ENCODE measurements around the gene LINC01488.

The LINC01488 gene

DNA sequence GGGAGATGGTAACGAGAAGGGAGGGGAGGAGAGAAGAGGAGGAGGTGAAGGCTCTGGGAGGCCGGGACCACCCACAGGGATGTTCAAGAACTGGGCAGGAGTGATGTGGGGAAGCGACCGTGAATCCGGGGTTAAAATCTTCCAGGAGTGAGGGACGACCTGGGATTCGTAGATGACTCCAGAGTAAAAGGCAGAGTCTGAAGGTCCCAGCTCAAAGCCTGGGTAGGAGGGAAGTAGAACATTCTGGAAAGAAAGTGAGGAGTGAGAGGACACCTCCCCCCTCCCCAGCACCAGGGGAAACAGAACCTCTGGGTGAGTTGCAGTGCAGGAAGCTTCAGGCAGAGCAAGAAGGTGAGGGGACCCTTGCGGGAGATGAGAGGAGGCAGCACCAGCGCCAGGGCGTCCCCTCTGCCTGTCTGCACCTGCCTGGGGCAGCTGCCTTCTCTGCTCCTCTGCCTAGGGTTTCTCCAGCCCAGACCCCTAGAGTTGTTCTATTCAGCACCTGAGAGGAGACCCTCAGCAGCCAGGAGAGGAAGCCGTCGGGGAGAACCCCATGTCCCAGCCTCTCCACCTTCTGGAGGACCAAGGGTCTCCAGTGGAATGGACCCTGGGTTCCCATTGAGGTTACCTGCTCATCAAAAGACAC is 49.7 kb downstream of the LINC01488 start:
- no peak for DNase-seq (ENCODE audit: low read depth)

DNA sequence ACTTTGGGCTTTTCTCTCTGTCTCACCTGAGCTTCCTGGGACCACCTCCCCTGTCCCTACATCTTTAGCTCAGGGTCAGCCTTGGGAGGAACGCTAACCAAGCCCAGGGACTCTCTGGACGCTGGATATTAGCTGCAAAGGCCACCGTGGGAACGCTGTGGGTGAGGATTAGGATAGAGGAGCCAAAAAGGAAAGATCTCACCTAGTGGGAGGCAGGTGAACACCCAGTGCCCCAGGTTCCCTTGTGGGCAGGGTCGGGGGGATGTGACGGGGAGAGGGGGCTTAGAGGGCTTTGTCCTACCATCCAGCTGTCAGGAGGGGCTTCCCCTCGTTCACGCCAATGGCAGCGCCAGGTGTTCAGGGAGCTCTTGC is 50.2 kb downstream of the LINC01488 start:
- DNase-seq (ENCODE audit: low read depth), result no peak

GRCh38 chr11:69533296-69534165 is 52.1 kb downstream of the LINC01488 start:
- DNase-seq (ENCODE audit: low read depth), result no peak

DNA sequence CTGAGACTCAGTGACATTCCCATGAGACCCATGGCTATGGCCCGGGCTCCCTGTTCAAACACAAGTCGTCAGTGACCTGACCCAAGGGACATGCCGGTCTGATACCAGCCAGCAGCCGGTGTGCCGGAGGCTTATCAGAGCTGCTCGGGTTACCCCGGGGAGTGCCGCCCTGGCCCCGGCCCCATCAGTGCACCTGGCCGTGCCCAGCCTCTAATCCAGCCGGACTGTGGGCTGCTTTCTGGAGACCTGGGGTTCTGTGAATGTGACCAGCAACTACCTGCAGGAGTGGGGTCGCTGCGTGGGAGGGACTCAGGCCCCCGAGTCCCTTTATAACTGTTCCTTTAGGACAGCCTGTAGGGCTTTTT is 52.7 kb downstream of the LINC01488 start:
- DNase-seq (ENCODE audit: low read depth), result no peak

GRCh38 chr11:69535908-69536307 is 54.4 kb downstream of the LINC01488 start:
- DNase-seq (ENCODE audit: low read depth), result no peak

DNA sequence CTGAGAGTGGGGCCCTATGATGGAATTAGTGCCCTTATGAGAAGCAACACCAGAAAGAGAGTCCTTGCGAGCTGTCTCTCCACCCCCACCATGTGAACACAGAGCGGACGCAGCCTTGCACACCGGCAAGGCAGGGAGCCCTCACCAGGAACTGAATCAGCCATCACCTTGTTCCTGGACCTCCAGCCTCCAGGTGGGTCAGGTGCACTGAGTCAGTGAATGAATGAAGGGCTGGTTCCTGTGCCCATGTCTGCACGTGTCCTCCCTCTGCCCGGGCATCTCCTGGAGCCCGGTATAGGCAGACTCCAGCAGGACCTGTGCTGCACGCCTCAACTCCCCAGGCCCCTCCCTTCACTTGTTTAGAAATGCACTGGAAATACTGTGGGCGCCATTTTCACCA is 54.9 kb downstream of the LINC01488 start:
- no peak for DNase-seq (ENCODE audit: low read depth)

- no peak for DNase-seq (ENCODE audit: low read depth)
Measured at GRCh38 chr11:69537126-69537525, 55.7 kb downstream of the LINC01488 start.

DNA sequence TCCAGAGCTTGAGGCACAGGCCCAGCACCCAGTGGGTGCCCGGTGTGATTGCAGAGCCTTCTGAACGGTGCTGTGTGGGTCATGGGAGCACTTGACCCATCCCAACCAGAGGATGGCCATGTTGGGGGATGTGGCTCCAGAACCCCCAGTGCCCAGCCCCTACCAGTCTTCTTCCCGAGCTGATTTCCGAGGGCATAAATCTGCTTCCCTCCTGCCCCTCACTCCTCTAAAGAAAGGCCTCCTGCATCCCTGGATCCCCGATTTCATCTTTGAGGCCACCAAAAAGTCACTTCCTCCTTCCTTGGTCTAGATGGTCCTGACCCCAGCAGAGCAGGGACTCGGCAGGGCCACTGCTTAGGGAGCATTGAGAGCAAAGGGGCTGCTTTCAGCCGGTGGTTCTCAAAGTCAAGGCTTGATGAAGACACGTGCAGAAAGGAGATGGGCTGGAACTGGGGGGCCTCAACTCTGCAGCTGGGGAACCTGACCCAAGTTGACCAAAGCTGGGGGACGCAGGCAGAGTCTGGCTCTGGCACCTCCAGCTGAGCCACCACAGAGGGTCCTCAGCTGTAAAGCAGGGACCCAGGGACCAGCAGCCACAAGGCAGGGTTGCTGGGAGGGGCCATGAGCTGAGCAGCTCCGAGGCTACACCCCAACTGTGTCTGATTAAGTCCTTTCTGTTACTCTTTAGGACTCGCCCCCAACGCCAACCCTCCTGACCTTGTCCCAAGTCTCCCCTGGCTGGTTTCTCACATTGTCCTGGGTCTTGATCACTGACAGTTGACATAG is 56.6 kb downstream of the LINC01488 start:
- no peak for DNase-seq (ENCODE audit: low read depth)

DNA sequence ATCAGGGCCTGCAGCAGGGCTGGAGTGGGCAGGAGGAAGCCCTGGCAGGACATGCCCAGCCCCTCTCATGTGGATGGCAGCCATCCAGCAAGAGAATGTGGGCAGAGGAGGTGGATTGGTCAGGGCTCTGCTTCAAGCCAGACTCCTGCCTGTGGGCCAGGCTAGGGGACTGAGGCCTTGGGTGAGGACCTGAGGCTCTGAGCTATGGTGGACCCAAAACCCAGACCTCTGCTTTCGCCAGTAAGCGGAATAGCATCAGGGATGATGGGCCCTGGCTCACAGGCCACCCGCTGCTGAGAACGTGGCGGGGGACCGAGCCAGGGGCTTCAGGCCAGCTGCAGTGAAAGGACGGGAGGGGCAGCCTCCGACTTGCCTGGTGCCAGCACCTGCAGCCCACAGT is 57.4 kb downstream of the LINC01488 start:
- no peak for DNase-seq (ENCODE audit: low read depth)

DNA sequence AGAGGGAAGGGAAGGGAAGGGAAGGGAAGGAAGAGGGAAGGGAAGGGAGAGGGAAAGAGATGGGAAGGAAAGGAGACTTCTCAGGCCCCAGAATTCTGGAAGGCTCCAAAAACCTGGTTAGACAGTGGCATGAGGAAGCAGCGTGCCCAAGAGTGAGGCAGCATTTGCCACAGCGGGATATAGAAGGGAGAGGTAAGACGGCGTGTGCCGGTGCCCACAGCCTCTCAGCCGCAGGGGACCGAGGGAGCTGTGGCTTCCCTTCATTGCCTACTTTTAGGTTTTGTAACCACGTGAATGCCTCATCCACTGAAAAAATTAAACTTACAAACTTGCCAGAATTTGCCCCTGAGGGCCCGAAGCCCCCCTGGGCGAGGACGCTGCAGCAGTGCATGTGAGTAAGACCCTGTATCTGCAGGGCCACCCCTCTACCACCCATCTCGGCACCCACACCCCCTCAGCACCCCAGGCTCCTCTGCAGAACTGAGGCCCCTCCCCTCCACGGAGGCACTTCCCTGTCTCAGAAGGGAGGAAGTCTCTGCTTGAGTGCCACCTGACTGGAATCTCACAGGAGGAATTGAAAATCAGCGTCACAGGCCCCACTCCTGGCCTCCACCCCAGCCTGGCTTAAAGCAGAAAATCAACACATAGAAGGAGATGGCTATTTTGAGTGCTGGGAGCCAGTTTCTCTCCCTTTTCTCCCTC is 58.1 kb downstream of the LINC01488 start:
- no peak for DNase-seq (ENCODE audit: low read depth)

GRCh38 chr11:69540118-69541000 is 58.9 kb downstream of the LINC01488 start:
- no peak for DNase-seq (ENCODE audit: low read depth)

DNA sequence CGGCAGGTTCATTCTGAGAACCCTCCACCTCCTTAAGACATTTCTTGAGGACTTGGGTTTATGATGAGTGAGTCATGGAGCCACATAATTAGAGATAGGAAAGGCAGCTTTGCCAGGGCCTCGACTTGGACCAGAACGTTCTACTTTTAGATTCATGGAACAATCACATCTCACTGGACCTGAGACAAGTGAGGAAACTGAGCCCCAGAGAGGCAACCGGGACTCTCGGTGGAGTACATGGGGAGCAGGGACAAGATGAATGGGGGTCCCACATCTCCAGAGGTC is 59.5 kb downstream of the LINC01488 start:
- DNase-seq (ENCODE audit: low read depth), result no peak

DNA sequence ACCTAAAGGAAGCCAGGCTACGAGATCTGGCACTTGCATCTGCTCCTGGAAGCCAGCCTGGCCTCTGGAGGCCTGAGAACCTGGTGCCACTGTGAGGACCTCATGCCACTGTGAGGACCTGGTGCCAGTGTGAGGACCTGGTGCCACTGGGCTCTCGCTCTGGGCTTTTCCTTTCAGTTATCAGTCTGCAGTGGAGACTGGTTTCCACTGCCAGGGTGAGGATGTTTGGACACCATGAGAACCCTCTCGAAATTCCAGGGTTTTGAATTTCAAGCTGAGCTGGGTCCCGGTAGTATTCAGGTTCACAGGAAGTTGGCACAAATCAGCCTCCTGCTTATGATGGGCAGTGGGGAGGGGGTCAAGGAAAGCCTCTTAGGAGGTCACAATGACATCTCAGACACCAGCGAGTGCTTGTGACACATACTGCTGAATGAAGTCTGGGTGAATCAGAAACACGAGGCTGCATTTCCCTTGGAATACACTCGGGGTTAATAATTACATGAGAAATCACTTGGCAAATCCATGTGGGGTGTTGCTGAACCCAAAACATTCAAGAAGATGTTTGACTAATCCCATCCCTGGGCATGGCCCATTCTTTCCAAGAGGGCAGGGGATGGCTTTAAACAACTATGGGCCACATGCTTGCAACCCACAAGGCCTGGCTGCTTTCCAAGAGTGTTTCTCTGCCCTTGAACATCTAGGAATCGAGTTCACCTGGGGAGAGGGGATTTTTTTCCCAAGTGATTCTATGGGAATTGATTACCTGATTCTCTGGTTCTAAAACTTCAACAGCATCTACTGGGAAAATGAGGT is 60.2 kb downstream of the LINC01488 start:
- no peak for DNase-seq (ENCODE audit: low read depth)

DNA sequence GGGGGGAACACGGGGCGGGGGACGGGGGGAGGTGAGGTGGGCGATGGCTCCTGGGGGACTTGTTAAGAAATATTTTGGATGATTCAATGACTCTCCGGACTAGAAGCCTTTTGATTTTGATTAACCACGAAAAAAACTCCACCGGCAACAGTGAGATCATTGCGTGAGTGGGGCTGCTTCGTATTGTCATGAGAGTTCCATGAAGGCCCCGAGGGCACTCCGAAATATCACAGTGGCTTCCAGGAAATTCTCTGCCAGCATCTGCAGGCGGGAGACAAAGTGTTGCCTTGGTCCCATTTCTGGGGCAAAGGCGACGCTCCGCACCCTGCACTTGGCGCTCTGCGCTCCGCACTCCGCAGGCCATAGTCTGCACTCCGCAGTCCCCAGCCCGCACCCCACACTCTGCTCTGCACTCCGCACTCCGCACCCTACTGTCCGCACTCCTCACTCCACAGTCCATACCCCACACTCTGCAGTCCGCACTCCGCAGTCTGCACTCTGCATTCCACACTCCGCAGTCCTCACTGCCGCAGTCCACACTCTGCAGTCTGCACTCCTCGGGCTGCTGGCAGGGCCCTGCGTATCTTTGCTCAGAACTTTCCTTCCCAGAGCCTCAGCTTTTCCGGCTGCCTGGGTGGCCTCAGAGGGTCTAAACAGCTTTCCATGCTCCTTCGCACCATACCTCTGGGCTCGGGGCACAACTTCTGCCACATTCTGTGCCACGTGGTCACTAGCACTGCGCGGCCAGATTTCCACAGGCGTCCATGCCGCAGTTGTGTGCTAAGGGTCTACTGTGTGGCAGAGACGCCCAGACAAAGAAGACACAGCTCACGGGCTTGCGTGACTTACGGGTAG is 61.1 kb downstream of the LINC01488 start:
- DNase-seq (ENCODE audit: low read depth), result no peak
